NCI-H146 (cell line): ENCODE data around the gene MERTK.
"Not testable (repeated sequence)": the region's sequence is repeated elsewhere in the genome, so short reads cannot be mapped to it uniquely, and the experiment has no call there.

Experiments
- DNase-seq: peaks from one replicate; lab custom pipeline; 2025; lab: John Stamatoyannopoulos, UW

MERTK gene

DNA sequence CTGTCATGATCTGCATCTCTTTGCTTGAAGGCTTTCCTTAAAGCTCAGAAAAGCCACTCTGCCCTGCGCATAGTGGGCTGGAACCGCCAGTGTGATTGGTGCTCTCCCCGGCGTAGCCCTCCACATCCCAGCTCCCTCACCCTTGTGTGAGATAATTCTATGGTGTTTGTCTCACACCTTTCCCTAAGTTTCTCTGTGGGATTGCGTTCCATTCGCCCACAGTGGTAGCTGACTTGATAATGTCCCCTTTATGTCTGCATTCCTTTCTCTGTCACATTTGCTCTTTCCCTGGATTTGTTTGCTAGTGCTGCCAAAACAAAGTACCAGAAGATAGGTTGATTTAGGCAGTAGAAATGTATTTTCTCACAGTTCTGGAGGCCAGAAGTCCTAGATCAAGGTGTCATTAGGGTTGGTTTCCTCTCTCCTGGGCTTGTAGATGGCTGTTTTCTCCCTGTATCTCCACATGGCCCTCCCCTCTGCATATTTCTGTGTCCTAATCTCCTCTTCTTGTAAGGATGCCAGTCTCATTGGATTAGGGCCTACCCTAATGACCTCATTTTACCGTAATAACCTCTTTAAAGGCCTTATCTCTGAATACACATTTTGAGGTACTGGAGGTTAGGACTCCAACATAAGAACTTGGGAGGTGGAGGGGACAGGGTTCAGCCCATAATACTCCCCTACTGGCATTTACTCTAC lies 149.3 kb downstream of the MERTK start:
- no peak for DNase-seq

DNA sequence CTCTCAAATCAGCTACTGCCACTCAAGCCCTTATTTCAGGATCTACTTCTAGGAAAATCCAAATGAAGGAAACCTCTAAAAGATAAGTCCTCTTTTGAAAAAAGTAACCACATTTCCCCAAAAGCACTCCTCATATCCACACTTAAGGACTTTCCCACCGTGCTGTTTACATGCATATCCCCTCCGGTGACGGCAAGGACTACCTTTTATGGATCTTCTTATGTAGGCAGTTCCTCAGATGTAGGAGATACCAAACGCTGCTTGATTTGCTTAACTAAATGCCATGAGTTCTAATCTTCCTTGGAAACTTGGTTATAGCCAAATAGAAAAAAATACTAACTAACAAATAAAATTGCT lies 149.8 kb downstream of the MERTK start:
- no peak for DNase-seq

DNA sequence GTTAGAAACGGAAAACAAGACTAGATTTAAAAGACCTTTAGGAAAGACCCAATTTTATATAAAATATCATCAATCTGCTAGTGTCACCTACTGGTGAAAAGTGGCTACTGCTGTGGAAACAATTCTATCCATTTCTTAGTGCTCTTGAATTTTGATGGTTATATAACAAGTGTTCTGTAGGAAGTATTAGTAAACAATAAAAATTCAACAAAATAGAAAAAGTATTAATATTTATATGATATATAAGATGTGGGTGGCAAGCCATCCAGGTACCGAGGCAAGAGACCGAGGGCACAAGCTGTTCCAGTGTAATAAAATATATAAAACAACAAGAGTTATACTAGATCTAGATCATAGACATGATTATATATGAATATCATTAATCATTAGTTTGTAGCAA lies 150.5 kb downstream of the MERTK start:
- DNase-seq: peak; percentile 32

DNA sequence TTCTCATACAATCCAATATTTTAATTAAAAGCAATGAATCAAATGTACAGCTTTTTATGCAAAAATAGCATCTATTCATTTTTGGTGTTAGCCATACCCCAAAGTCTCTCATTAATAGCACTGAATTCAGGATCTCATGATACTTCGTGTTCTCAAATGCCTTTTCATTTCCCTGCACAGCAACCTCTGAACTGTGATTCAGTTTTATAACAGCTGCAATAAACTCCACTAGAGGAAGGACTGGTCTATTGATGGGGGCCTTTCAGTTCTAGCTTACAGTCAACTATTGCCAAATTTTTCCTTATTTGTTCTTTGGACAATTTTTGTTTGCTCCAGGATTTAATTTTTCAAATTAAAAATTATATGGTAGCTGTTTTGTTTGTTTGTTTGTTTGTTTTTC lies 151.9 kb downstream of the MERTK start:
- DNase-seq: no peak

DNA sequence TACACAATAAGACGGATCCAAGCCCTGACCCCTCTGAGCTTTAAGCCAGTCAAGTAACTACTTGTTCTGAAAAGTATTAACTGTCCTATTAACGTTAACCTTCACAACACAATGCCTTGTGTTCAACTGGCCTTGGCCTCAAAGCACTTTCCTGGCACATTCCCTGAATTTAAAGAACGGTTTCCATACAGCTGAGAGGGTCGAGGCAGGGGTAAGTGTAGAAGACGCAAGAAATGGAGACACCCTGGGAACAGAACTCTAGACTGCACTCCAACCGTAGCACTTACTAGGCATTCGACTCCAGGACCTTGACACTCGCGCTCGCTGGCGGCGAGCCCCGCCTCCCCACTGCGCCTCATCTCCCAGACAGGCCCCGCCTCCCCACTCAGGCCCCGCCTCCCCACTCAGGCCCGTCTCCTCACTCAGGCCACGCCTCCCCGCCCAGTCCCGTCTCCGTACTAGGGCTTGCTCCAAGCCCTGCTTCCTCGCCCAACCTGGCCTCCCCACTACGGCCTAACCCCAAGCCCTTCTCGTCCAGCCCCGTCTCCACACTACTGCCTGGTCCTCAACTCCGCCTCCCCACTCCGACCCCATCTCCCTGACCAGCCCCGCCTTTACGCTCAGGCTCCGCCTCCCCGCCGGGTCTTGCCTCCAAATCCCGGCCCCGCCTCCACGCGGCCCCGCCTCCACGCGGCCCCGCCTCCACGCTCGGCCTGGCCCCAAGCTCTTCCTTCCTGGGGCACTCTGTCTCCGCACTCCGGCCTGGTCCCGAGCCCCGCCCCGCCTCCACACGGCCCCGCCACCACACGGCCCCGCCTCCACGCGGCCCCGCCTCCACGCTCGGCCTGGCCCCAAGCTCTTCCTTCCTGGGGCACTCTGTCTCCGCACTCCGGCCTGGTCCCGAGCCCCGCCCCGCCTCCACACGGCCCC lies 155.8 kb downstream of the MERTK start:
- DNase-seq: peak; percentile 97

DNA sequence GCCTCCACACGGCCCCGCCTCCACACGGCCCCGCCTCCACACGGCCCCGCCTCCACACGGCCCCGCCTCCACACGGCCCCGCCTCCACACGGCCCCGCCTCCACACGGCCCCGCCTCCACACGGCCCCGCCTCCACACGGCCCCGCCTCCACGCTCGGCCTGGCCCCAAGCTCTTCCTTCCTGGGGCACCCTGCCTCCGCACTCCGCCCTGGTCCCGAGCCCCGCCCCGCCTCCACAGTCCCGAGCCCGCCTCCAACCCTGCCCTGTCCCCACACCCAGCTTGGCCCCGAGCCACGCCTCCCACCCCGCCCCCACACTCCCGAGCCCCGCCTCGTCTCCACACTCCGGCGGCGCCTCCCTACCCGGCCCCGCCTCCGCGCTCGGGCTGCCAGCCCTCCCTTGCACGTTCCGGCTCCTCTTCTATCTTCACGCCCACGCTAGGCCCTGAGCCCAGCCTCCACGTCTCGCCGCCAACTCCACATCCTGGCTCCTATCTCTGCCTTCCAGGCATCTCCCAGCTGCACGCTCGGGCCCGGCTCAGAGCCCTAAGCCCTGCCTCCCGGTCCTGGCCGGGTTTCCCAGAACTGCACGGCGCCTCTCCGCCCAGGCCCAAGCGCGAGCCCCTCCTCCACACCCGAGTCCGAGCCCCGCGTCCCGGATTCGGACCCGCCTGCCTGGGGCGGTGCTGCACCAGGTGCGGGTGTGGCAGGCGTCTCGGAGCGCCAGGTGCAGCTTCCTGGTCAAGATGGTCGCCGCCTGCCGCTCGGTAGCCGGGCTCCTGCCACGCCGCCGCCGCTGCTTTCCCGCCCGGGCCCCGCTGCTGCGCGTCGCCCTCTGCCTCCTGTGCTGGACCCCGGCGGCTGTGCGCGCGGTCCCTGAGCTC lies 156.7 kb downstream of the MERTK start, which contains the start of gene TMEM87B:
TSS of gene TMEM87B (plus strand) at position 423 of the 883 bp plus-strand sequence. CDS start at position 746, 323 bp downstream.
- peak; percentile 98 for DNase-seq

DNA sequence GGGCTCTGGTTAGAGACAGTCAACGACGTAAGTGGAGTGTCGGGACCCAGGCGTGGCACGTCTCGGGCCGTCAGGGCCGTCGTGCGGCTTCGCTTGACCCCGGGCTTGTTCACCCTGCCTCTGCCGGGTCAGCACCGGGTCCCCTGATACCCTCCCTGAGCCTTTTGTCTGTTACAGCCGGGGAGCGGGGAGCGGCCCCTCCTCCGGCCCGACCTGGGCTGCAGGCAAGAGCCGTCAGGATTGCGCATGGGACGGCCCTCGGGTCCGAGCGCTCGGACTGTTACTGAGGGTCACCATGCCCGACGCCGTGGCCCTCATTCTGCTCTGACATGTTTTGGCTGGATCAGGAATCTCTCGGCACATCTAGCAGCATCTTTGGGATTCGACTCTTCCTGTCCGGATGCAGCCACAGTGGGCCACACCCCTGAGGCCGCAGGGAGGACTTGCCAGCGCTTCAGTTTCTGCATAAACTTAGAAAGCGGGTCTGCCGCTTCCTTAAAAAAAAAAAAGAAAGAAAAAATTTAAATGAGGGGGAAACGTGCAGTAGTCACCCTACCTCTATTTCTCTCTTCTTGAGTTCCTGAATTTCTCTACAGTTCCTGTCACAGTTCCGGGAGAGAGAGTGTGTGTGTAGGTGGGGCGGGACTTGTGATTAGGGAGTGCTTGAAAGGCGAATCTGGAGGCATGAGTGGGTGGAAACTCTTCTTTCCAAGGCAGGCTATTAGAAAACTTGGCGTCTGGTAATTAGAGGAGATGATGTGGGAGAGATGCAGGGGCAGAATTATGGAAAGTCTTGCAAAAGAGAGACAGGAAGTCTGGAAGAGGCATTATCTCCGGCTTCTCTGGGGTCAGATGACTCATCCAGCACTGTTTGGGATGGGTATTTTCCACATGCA lies 157.6 kb downstream of the MERTK start:
- peak; percentile 58 for DNase-seq

DNA sequence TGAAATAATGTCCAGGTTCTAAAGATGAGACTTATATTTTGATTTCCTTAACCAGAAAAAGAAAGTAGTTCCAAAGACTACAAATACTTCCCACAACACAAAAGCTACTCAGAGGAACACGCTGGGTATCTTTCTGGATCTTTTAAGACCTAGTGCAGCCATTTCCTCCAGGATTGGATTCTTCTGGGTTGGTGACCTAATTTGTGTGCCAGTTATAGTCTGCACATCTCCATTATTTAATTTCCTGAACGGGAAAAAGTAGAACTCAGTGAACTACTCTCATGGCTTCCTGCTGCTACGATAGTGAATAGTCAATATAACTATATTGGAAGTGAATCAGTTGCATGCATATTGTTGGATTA lies 158.2 kb downstream of the MERTK start:
- no peak for DNase-seq

DNA sequence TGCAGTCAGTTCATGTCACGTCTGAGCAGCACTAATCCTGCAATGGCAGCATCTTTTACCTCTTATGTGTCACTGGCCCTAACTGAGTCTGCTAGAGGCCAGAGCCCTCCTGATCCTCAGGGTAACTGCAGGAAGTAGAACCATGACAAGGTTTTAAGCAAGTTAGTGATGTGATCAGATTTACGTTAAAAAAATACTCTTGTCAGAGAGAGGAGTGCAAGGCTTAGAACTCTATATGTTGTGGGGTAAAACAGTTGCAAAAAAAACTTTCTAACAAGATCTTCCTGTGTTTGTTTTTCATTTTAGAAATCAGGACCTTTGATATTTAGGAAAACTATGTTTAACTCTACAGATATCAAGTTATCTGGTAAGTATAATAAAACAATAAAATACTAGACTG lies 161.3 kb downstream of the MERTK start:
- no peak for DNase-seq

DNA sequence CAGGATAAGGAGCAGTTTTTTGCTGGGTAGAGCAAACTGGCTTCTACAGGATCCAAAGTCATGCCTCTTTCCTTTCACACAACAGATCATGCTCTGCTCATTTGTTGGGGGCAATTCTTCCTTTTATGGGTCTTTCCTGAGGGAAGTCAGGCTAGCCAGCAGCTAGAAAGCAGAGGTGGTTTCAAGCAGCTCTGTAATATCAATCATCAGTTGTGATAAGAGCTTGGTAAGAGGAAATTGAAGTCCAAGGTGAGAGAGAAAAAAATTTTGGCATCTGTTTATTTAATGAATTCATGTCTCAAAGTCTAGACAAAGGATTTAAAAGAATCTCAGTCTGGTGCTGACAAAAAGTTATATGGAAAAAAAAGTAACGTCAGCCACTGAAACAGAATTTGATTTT lies 162.9 kb downstream of the MERTK start:
- no peak for DNase-seq

DNA sequence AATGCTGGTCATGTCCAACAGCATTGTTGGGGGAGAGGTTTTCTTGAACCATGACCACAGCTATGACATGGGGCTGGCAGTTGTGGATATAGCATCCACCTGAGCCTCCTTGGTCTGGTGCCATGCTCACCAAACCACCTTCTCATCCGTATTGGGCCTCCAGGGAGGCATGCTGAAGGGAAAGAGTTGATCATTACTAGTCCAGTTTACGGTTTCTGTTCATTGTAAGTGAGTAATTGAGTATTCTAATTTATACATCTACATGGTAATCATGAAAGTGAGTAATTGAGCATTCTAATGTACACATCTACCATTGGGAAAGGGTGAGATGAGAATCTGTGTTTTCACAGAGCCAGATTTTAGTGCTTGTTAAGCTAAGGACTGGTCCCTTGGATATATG lies 163.4 kb downstream of the MERTK start:
- DNase-seq: no peak

DNA sequence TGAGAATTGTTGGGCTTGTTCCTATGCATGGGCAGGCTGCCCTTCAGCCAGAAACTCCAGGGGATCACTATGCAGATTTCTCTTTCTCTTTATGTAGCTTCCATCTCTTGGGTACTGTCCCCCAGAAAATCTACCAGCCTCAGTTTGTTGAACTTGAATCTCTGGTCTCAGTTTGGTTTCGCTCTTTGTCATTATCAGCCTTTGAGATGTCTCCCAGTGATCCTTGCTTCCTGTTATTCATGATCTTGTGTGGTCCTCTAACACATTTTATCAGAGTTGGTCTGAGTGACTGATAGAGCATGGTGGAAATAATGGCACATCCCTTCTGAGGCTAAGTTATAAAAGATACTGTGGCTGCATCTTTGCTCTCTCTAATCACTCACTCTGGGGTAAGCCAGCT lies 164.5 kb downstream of the MERTK start:
- DNase-seq: no peak

DNA sequence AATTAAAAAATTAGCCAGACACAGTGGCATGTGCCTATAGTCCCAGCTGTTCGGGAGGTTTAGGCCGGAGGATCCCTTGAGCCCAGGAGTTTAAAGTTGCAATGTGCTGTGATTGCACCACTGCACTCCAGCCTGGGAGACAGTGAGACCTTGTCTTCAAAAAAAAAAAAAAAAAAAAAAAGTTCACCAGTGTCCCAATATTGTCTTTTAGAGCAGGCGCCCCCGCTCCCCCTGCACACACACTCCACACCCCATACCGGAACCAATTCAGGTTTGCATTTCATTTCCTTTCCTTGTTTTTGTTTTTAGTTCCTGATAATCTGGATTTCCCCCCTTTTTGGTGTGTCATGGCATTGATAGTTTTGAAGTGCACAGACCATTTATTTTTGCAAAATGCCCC lies 167.1 kb downstream of the MERTK start:
- no peak for DNase-seq

DNA sequence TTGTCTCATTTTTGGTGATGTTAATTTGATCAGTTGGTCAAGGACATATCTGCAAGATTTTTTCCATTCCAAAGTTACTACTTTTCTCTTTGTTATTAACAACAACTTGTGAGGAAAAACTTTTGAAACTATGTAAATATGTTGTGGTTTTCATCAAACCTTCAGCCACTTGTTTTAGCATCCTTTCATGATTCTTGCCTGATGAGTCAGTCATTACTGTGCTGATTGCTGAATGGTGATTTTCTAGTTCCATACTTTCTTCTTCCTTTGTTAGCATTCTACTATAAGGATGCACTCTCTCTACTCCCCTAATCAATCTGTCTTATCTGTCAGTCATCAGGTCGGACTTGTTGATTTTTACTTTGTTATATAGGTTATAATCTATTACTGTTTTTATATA lies 167.6 kb downstream of the MERTK start:
- no peak for DNase-seq

DNA sequence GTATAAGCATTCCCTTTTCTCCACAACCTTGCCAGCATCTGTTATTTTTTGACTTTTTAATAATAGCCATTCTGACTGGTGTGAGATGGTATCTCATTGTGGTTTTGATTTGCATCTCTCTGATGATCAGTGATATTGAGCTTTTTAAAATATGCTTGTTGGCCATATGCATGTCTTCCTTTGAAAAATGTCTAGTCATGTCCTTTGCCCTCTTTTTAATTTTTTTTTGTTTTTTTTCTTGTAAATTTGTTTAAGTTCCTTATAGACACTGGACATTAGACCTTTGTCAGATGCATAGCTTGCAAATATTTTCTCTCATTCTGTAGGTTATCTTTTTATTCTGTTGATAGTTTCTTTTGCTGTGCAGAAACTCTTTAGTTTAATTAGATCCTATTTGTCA lies 171.4 kb downstream of the MERTK start:
- not testable (repeated sequence) for DNase-seq

DNA sequence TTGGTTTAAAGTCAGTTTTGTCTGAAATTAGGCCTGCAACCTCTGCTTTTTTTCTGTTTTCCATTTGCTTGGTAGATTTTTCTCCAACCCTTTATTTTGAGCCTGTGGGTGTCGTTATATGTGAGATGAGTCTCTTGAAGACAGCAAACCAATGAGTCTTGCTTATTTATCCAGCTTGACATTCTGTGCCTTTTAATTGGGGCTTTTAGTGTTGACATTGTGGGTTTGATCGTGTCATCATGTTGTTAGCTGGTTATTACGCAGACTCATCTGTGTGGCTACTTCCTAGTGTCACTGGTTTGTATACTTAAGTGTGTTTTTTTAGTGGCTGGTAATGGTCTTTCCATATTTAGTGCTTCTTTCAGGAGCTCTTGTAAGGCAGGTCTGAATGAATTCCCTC lies 175.5 kb downstream of the MERTK start:
- DNase-seq: no peak

DNA sequence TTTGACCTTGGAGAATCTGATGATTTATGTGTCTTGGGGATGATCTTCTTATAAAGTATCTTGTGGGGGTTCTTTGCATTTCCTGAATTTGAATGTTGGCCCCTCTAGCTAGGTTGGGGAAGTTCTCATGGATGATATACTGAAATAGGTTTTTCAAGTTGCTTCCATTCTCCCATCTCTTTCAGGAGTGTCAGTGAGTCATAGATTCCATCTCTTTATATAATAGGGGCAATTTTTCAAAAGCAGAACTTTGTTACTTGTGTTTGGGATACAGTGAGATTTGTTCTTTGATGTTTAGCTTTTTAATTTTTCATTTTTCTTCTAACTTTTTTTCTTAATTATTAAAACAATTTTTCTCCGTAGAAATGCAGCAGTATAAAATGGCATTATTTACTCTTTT lies 176.1 kb downstream of the MERTK start:
- no peak for DNase-seq

DNA sequence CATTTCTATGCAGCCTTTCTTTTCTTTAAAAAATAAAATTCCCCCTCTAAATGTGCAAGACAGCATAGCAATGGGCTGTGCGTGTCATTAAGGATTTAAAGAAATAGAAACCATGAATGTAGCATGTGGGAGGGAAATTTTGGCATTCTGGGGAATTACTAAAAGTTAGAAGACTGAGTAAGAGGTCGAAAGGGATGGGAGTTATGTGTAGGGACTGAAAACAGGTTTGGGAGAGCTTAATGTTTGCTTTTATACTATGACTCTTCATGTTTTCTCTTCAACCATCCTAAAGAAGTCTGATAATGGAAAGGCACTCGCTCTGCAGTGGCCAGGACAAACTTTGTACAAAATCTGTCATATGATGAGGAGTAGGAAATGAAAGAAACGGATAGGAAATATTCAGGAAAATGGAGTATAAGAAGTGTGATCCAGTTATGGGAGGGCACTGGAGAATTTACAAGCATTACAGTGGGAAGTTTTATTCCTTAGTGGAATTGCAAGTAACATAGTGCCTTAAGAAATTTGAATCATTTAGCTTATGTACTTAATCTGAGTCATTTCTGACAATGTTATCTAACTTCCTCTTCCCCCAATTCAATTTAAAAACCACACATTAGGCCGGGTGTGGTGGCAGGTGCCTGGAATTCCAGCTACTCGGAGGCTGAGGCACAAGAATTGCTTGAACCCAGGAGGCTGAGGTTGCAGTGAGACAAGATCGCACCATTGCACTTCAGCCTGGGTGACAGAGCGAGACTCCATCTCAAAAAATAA lies 177.3 kb downstream of the MERTK start:
- no peak for DNase-seq

DNA sequence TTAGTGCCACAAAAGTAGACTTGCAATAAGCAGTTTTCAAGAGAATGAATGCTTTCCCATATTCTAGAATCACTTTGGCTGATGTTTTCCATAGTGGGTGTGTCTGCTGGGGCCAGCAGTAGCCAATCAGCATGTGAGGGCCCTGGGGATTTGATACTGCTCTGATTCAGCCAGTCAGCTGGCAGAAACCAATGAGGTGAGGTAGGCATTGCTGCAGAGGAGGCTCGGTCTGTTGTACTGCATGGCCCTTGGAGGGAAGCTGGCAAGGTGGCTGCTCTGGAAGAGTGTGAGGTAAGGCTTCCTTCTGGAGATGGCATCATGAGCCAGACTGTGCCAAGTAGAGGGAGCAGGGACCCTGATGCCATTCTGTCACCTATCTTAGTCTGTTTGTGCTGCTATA lies 179.4 kb downstream of the MERTK start:
- DNase-seq: no peak
